HEK293 (cell line): Measurements from ENCODE around the gene SZRD1.
"Not testable (repeated sequence)": the region's sequence is repeated elsewhere in the genome, so short reads cannot be mapped to it uniquely, and the experiment has no call there.

Experiments
- CTCF ChIA-PET: fragments of 350-600 bp; formaldehyde crosslinking; extraction: SDS; loops from one replicate; lab custom pipeline; 2021; ENCODE audit warnings: antibody characterized with exemption; lab: Yijun Ruan, JAX
- POLR2A ChIA-PET: fragments of 300-600 bp; formaldehyde crosslinking; extraction: SDS; loops from one replicate; lab custom pipeline; 2020; ENCODE audit warnings: antibody characterized with exemption, inconsistent platforms; lab: Yijun Ruan, JAX
- H3K27ac ChIP-seq: fragments of 200-500 bp; sonication (Bioruptor generic); 2 replicates; pipeline ENCODE4 v1.5.1; 2014; ENCODE audit warnings: low read depth, low read length, control low read depth, inconsistent platforms; ENCODE audit errors: extremely low read depth
- H3K36me3 ChIP-seq, 2 experiments: fragments of 200-500 bp in 1 of 2; sonication (Bioruptor generic) in 1 of 2; 1 replicate in 1 of 2; 2 replicates in 1 of 2; pipeline ENCODE4 v1.5.1; 2014 to 2017; ENCODE audit warnings: inconsistent platforms in 2 of 2, low read length in 2 of 2; ENCODE audit not compliant: control insufficient read depth in 2 of 2, insufficient read depth in 1 of 2
- H3K4me1 ChIP-seq: fragments of 200-500 bp; sonication (Bioruptor generic); 2 replicates; pipeline ENCODE4 v1.5.1; 2014; ENCODE audit warnings: mild to moderate bottlenecking, low read length, inconsistent platforms; ENCODE audit not compliant: control insufficient read depth, insufficient read depth
- H3K4me3 ChIP-seq: 2 replicates; pipeline ENCODE4 v1.5.1; 2011; ENCODE audit warnings: low read depth, mild to moderate bottlenecking, control low read depth, low read length, moderate library complexity
- H3K9me3 ChIP-seq: fragments of 200-500 bp; sonication (Bioruptor generic); 2 replicates; pipeline ENCODE4 v1.5.1; 2014; ENCODE audit warnings: low read depth, low read length, inconsistent platforms; ENCODE audit not compliant: control insufficient read depth, insufficient read depth
- SCRT2 ChIP-seq: fragments of 450-650 bp; formaldehyde crosslinking; IDR thresholded peaks from 2 replicates; pipeline ENCODE4 v1.5.1; 2016; ENCODE audit warnings: missing biosample characterization, missing genetic modification characterization
- TSHZ1 ChIP-seq: fragments of 450-650 bp; formaldehyde crosslinking; IDR thresholded peaks from 2 replicates; pipeline ENCODE4 v1.5.1; 2016; ENCODE audit warnings: missing biosample characterization, missing genetic modification characterization, borderline replicate concordance
- WT1 ChIP-seq: fragments of 450-650 bp; formaldehyde crosslinking; IDR thresholded peaks from 2 replicates; pipeline ENCODE4 v1.5.1; 2016; ENCODE audit warnings: missing biosample characterization, missing genetic modification characterization
- YY1 ChIP-seq: fragments of 450-650 bp; formaldehyde crosslinking; IDR thresholded peaks from 2 replicates; pipeline ENCODE4 v1.5.1; 2018; ENCODE audit warnings: missing biosample characterization, missing genetic modification characterization
- ZBTB17 ChIP-seq: fragments of 450-650 bp; formaldehyde crosslinking; IDR thresholded peaks from 2 replicates; pipeline ENCODE4 v1.5.1; 2016; ENCODE audit warnings: missing biosample characterization, missing genetic modification characterization
- ZBTB44 ChIP-seq: fragments of 450-650 bp; IDR thresholded peaks from 2 replicates; pipeline ENCODE4 v1.5.1; 2018; ENCODE audit warnings: missing biosample characterization, mild to moderate bottlenecking, missing genetic modification characterization
- ZBTB48 ChIP-seq: fragments of 450-650 bp; formaldehyde crosslinking; IDR thresholded peaks from 2 replicates; pipeline ENCODE4 v1.5.1; 2016; ENCODE audit warnings: missing biosample characterization, missing genetic modification characterization
- ZNF175 ChIP-seq: fragments of 450-650 bp; formaldehyde crosslinking; IDR thresholded peaks from 2 replicates; pipeline ENCODE4 v1.5.1; 2016; ENCODE audit warnings: missing biosample characterization, missing genetic modification characterization
- ZNF221 ChIP-seq: fragments of 450-650 bp; formaldehyde crosslinking; IDR thresholded peaks from 2 replicates; pipeline ENCODE4 v1.5.1; 2017; ENCODE audit warnings: missing biosample characterization, missing genetic modification characterization, borderline replicate concordance
- ZNF23 ChIP-seq: fragments of 450-650 bp; formaldehyde crosslinking; IDR thresholded peaks from 2 replicates; pipeline ENCODE4 v1.5.1; 2016; ENCODE audit warnings: missing biosample characterization, missing genetic modification characterization, borderline replicate concordance
- ZNF24 ChIP-seq: fragments of 450-650 bp; formaldehyde crosslinking; IDR thresholded peaks from 2 replicates; pipeline ENCODE4 v1.5.1; 2016; ENCODE audit warnings: missing biosample characterization, missing genetic modification characterization
- ZNF248 ChIP-seq: fragments of 450-650 bp; formaldehyde crosslinking; IDR thresholded peaks from 2 replicates; pipeline ENCODE4 v1.5.1; 2017; ENCODE audit warnings: missing biosample characterization, missing genetic modification characterization
- ZNF354C ChIP-seq: fragments of 450-650 bp; formaldehyde crosslinking; IDR thresholded peaks from 2 replicates; pipeline ENCODE4 v1.5.1; 2016; ENCODE audit warnings: missing biosample characterization, missing genetic modification characterization, low read depth, borderline replicate concordance
- ZNF362 ChIP-seq: fragments of 450-650 bp; formaldehyde crosslinking; IDR thresholded peaks from 2 replicates; pipeline ENCODE4 v1.5.1; 2016; ENCODE audit warnings: missing biosample characterization, missing genetic modification characterization
- ZNF433 ChIP-seq: fragments of 450-650 bp; formaldehyde crosslinking; IDR thresholded peaks from 2 replicates; pipeline ENCODE4 v1.5.1; 2016; ENCODE audit warnings: missing biosample characterization, missing genetic modification characterization, low read depth
- ZNF600 ChIP-seq: fragments of 450-650 bp; formaldehyde crosslinking; IDR thresholded peaks from 2 replicates; pipeline ENCODE4 v1.5.1; 2016; ENCODE audit warnings: missing biosample characterization, missing genetic modification characterization
- ZNF621 ChIP-seq: fragments of 450-650 bp; formaldehyde crosslinking; IDR thresholded peaks from 2 replicates; pipeline ENCODE4 v1.5.1; 2017; ENCODE audit warnings: missing biosample characterization, missing genetic modification characterization
- ZNF624 ChIP-seq: fragments of 450-650 bp; formaldehyde crosslinking; IDR thresholded peaks from 2 replicates; pipeline ENCODE4 v1.5.1; 2017; ENCODE audit warnings: missing biosample characterization, missing genetic modification characterization
- ZNF704 ChIP-seq: fragments of 450-650 bp; formaldehyde crosslinking; IDR thresholded peaks from 2 replicates; pipeline ENCODE4 v1.5.1; 2016; ENCODE audit warnings: missing biosample characterization, missing genetic modification characterization
- ZNF76 ChIP-seq: fragments of 450-650 bp; formaldehyde crosslinking; IDR thresholded peaks from 2 replicates; pipeline ENCODE4; 2016; ENCODE audit warnings: low read depth, missing biosample characterization, missing genetic modification characterization, borderline replicate concordance
- ZNF792 ChIP-seq: fragments of 450-650 bp; formaldehyde crosslinking; IDR thresholded peaks from 2 replicates; pipeline ENCODE4 v1.5.1; 2016; ENCODE audit warnings: missing biosample characterization, missing genetic modification characterization

The SZRD1 gene

GRCh38 chr1:16342331-16343062 lies 24.5 kb upstream of the SZRD1 start (continued):
- TF ChIP-seq TSHZ1 (tag by site-specific recombination): no peak

- not testable (repeated sequence) for H3K27ac ChIP-seq, H3K36me3 ChIP-seq, H3K4me3 ChIP-seq, H3K4me1 ChIP-seq, H3K9me3 ChIP-seq
- ChIA-PET POLR2A (interaction anchor here (0.6 to 1.3 kb wide), 2 partner anchors 14 to 188 kb away, joined by 3 to 5 read pairs; no protein-coding TSS in a partner anchor), CTCF (interaction anchor here (0.7 kb wide), 1 partner anchor 50 kb away, joined by 3 read pairs; no protein-coding TSS in a partner anchor)
- peak; percentile 47; the same call in 1 of the 2 replicates for TF ChIP-seq ZNF600
These were observed 23.8 kb upstream of the SZRD1 start for GRCh38 chr1:16343276-16343675.

- Histone ChIP-seq H3K4me3 (no peak overlapping the region), H3K36me3 (no peaks in the 10 kb centered on the region), H3K9me3 (no peaks in the 10 kb centered on the region), H3K4me1 (peaks cover 16% of the 10 kb centered on the region), H3K27ac (no peak overlapping the region; the same call in 1 of the 2 replicates)
- ChIA-PET POLR2A (no interaction called here), CTCF (interaction anchor here (0.6 to 2.2 kb wide), 3 partner anchors 14 to 270 kb away, joined by 3 to 7 read pairs (median 5); no protein-coding TSS in a partner anchor)
- 0 out of 2 replicates have a peak, but pooled peaks have one; percentile 20 for TF ChIP-seq ZBTB17 (tag by site-specific recombination)
- TF ChIP-seq ZNF704 (tag by site-specific recombination): no peak
- TF ChIP-seq ZNF433 (tag by site-specific recombination): no peak
- TF ChIP-seq ZNF248 (tag by site-specific recombination): no peak
- peak; percentile 72; the same call in 1 of the 2 replicates for TF ChIP-seq ZNF362
- no peak for TF ChIP-seq ZNF792
- no peak for TF ChIP-seq ZNF354C (tag by site-specific recombination)
- TF ChIP-seq ZNF23 (tag by site-specific recombination): no peak
- TF ChIP-seq ZNF175 (tag by site-specific recombination): no peak
- no peak for TF ChIP-seq ZNF221 (tag by site-specific recombination)
- no peak for TF ChIP-seq ZBTB48
- TF ChIP-seq SCRT2: no peak
- TF ChIP-seq WT1 (tag by site-specific recombination): peak; percentile 55; the same call in 1 of the 2 replicates
- no peak for TF ChIP-seq ZNF621
- TF ChIP-seq ZNF24 (tag by site-specific recombination): peak; percentile 73
- TF ChIP-seq ZBTB44: peak; percentile 73
- TF ChIP-seq YY1: no peak
- peak; percentile 51; the same call in 1 of the 2 replicates for TF ChIP-seq ZNF76 (tag by site-specific recombination)
- no peak for TF ChIP-seq ZNF624 (tag by site-specific recombination)
These were observed 18.4 kb upstream of the SZRD1 start for GRCh38 chr1:16348414-16349182.
